Esophagus muscularis mucosa (tissue), 4 donors: ENCODE data around the gene MYOCOS. TPM values are rescaled to one million over a fixed set of nuclear protein-coding genes. Genes with fewer than 3 reads are reported as not detected.
A peak's percentile ranks its signal among the peaks of the same experiment; 100 is the strongest.

Experiments
- DNase-seq: peaks from one replicate; pipeline ENCODE4 v3.0.0-alpha.2; 2017; ENCODE audit errors: extremely low spot score
- H3K27ac ChIP-seq, 4 donors: fragments of 200-600 bp; sonication (generic); replicated peaks in 1 of 4; 1 replicate in 3 of 4; 2 replicates in 1 of 4; pipeline ENCODE4 v1.5.1; 2016 to 2019; ENCODE audit warnings: mild to moderate bottlenecking in 1 of 4
- H3K27me3 ChIP-seq, 4 donors: fragments of 200-600 bp; sonication (generic); one replicate each; pipeline versions ENCODE4 v1.5.1 to v1.6.0; 2016 to 2019
- H3K36me3 ChIP-seq, 4 donors: fragments of 200-600 bp; sonication (generic); one replicate each; pipeline ENCODE4 v1.5.1; 2016 to 2019
- H3K4me1 ChIP-seq, 4 donors: fragments of 200-600 bp; sonication (generic); one replicate each; pipeline ENCODE4 v1.5.1; 2016 to 2019
- H3K4me3 ChIP-seq, 4 donors: fragments of 200-600 bp; sonication (generic); 1 replicate in 2 of 4; 2 replicates in 2 of 4; pipeline ENCODE4 v1.5.1; 2016 to 2019; ENCODE audit warnings: mild to moderate bottlenecking in 4 of 4, moderate library complexity in 1 of 4
- H3K9me3 ChIP-seq, 4 donors: fragments of 200-600 bp; sonication (generic); 1 replicate in 3 of 4; 2 replicates in 1 of 4; pipeline ENCODE4 v1.5.1; 2016 to 2019
- EP300 ChIP-seq: sonication (generic); formaldehyde crosslinking; IDR thresholded peaks from one replicate; pipeline ENCODE4 v1.6.1; 2017; ENCODE audit warnings: antibody characterized with exemption
- POLR2A ChIP-seq: fragments of 450-650 bp; IDR thresholded peaks from one replicate; pipeline ENCODE4 v1.6.1; 2017; ENCODE audit warnings: antibody characterized with exemption, moderate library complexity, mild to moderate bottlenecking, low read depth
- POLR2AphosphoS5 ChIP-seq, 2 donors: sonication (generic); formaldehyde crosslinking; IDR thresholded peaks; one replicate each; pipeline ENCODE4 v1.6.1; 2017; ENCODE audit warnings: antibody characterized with exemption in 2 of 2
- WGBS: methylation state at CpG from one replicate; pipeline ENCODE4 v1.1.5; 2018; 5-methylcytosine and 5-hydroxymethylcytosine counted together
- intact Hi-C: fragments of 100-400 bp; cut with DNase I; formaldehyde crosslinking; loops from one replicate; pipeline ENCODE4 v1.15.1; 2023
- total RNA-seq, 4 donors: library from RNA; depleted of rRNA; stranded (reverse); fragments of >200 nt; gene quantifications; one replicate each; pipeline versions ENCODE4 v1.1.0 to v1.2.1, GENCODE V29; 2016
- TF ChIP-seq, protein P1 (sequence below), 3 experiments: fragments of 200-600 bp in 2 of 3; fragments of 450-650 bp in 1 of 3; sonication (generic) in 2 of 3; IDR thresholded peaks; one replicate each; pipeline ENCODE4 v1.5.1; 2017 to 2019; ENCODE audit warnings: antibody characterized with exemption in 3 of 3, mild to moderate bottlenecking in 2 of 3, moderate library complexity in 1 of 3

MYOCOS gene
- total RNA-seq, 4 donors from 2014 or later = not detected

DNA sequence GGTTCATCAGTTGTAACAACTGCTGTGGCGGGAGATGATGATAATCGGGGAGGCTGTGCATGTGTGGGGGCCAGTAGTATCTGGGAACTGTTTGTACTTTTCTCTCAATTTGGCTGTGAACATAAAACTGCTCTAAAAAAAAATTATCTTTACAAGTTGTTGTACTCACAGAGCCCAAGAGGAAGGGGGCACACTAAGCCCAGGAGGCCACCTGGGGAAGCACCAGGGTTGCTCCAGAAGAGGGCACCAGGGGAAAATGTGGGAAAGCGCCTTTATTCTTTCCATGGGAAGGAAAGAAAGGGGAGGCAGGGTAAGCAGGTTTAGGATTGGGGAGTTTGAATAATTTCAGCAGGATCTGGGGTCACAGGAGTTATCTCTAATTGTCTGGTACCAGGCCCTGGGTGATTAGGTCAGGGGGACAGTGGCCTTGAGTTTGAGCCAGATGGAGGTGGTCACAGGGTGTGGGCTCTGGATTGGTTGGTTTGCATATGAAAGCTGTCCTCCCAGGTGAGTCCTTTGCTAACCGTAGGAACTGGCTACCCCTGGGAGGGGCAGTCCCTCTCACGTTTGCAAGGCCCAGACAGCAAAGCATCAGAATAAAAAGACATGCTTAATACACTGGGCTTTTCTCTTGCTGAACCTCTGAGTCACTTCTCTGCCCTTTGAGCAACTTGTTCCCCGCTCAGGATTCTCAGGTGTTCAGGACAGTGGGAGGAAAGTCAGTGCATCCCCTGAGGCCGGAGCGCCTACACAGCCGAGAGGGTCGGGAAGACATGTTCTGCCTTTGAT, 19.2 kb downstream of the MYOCOS start:
- Histone ChIP-seq H3K4me3 (no peak overlapping the region), H3K36me3 (peaks cover 0 to 10% (median 4%) of the 10 kb centered on the region in 4 donors), H3K27ac (no peak overlapping the region), H3K27me3 (no peaks in the 10 kb centered on the region), H3K9me3 (no peaks in the 10 kb centered on the region), H3K4me1 (peaks cover 13 to 25% (median 18%) of the 10 kb centered on the region in 4 donors)
- intact Hi-C loops = no loop called here
- WGBS = 58% methylated on average over 9 of the region's 10 CpGs
- DNase-seq = no peak
- TF ChIP-seq POLR2AphosphoS5 (IDR thresholded peaks at IDR 0.05) = no peak
- no peak for TF ChIP-seq EP300
- TF ChIP-seq, protein P1, sequence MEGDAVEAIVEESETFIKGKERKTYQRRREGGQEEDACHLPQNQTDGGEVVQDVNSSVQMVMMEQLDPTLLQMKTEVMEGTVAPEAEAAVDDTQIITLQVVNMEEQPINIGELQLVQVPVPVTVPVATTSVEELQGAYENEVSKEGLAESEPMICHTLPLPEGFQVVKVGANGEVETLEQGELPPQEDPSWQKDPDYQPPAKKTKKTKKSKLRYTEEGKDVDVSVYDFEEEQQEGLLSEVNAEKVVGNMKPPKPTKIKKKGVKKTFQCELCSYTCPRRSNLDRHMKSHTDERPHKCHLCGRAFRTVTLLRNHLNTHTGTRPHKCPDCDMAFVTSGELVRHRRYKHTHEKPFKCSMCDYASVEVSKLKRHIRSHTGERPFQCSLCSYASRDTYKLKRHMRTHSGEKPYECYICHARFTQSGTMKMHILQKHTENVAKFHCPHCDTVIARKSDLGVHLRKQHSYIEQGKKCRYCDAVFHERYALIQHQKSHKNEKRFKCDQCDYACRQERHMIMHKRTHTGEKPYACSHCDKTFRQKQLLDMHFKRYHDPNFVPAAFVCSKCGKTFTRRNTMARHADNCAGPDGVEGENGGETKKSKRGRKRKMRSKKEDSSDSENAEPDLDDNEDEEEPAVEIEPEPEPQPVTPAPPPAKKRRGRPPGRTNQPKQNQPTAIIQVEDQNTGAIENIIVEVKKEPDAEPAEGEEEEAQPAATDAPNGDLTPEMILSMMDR (IDR thresholded peaks at IDR 0.05) = no peak
- TF ChIP-seq POLR2A = no peak

- intact Hi-C loops = no loop called here
- TF ChIP-seq EP300 = no peak
- no peak for TF ChIP-seq POLR2A
- TF ChIP-seq, protein P1 (IDR thresholded peaks at IDR 0.05) = no peak
- no peak for TF ChIP-seq POLR2AphosphoS5 (IDR thresholded peaks at IDR 0.05)
- peaks cover 0 to 8% (median 3%) of the 10 kb centered on the region in 4 donors for H3K36me3 ChIP-seq
- H3K27me3 ChIP-seq = no peaks in the 10 kb centered on the region
- WGBS = 100% methylated on average over 2 of the region's 4 CpGs
- no peaks in the 10 kb centered on the region for H3K9me3 ChIP-seq
- no peak overlapping the region for H3K4me3 ChIP-seq
- H3K27ac ChIP-seq = no peak overlapping the region
- peaks cover 17 to 34% (median 27%) of the 10 kb centered on the region in 4 donors for H3K4me1 ChIP-seq
- no peak for DNase-seq
These were observed 20.2 kb downstream of the MYOCOS start for GRCh38 chr1:171642197-171642596.

DNA sequence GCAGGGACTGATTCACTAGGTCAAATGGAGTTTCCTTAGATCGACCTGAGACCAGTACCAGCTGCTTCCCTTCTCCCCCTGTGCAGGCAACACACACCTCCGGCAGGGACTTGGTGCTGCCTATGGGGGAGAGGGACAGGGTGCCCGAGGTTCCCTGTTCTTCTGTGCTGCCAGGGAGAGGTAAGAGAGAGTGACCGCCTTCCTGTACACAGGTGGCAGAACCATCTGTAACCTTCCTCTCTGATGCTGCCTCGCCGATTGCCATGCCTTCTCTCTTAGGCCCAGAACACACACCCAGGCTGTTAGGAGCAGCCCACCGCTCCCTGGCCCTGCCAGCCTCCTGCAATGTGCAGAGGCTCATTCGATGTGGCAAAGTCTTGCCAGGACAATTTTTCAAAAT, 21.1 kb downstream of the MYOCOS start:
- Histone ChIP-seq H3K27me3 (no peaks in the 10 kb centered on the region), H3K36me3 (peaks cover 0 to 6% (median 3%) of the 10 kb centered on the region in 4 donors), H3K9me3 (no peaks in the 10 kb centered on the region), H3K27ac (no peak overlapping the region), H3K4me1 (peaks cover 17 to 44% (median 32%) of the 10 kb centered on the region in 4 donors), H3K4me3 (no peak overlapping the region)
- WGBS = 82% methylated on average over 8 of the region's 8 CpGs
- TF ChIP-seq POLR2A (no peak), EP300 (no peak), POLR2AphosphoS5 (IDR thresholded peaks at IDR 0.05) (no peak)
- TF ChIP-seq, protein P1 (IDR thresholded peaks at IDR 0.05) = no peak
- intact Hi-C loops = no loop called here
- no peak for DNase-seq

DNA sequence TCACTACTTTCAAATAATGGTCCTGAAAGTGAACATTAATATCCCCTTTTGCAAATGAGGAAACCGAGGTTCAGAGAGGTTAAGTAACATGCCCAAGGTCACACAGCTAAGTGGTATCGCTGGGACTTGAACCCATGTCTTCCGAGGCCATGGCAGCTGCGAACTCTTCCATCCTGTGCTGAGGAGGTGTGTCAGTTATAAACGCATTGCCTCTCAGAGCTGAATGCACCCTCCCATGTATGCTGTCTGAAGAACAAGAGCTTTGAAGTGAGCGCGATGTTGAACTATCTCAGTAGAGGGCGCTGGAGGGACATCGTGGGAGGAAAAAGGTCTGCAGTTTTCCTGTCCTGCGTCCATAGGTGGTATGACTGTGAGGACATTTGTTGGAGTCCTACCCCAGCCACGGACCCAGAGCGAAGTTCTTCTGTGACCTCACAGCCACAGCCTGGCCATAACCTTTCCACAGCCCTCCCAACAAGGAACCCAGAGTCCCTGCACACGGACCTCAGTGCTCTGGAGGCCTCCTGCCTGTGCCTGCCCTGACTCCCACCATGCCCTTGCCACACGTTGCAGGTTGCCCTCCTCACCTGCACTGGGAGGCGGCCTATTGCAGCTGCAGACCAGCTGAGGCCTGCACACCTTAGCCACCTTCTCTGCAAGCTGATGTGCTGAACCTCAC, 22.9 kb downstream of the MYOCOS start:
- TF ChIP-seq POLR2AphosphoS5 (IDR thresholded peaks at IDR 0.05) = peak; percentile 57 to 59
- TF ChIP-seq, protein P1 (IDR thresholded peaks at IDR 0.05) = peak; percentile 77 to 87 (median 86)
- TF ChIP-seq EP300 = no peak
- no peak for TF ChIP-seq POLR2A
- H3K9me3 ChIP-seq = no peaks in the 10 kb centered on the region
- DNase-seq = peak; percentile 93
- 19% methylated on average over 12 of the region's 15 CpGs for WGBS
- intact Hi-C loops = loop anchor here (2.0 kb wide), 2 partner anchors 72 to 136 kb away; partner anchors contain the start of gene METTL13
- H3K4me3 ChIP-seq = peak overlapping the region; percentile 10 to 17 (median 12)
- H3K27ac ChIP-seq = peak overlapping the region; percentile 81 to 89 (median 84)
- no peaks in the 10 kb centered on the region for H3K27me3 ChIP-seq
- H3K36me3 ChIP-seq = no peaks in the 10 kb centered on the region
- H3K4me1 ChIP-seq = peaks cover 17 to 50% (median 35%) of the 10 kb centered on the region in 4 donors
